Heart left ventricle (tissue), 16 donors: ENCODE results near the gene PANX2. TPM values are rescaled to one million over a fixed set of nuclear protein-coding genes. Genes with fewer than 3 reads are reported as not detected.

Experiments used
- ATAC-seq, 4 donors: fragments of 200-7000 bp; cut with Tn5 transposase; one replicate each; pipeline ENCODE4 v1.9.1; 2020 to 2022; ENCODE audit warnings: moderate library complexity in 4 of 4, mild to moderate bottlenecking in 3 of 4, moderate number of reproducible peaks in 1 of 4
- DNase-seq, 5 donors: peaks; one replicate each; pipeline ENCODE4 v3.0.0-alpha.2; 2020
- H3K27ac ChIP-seq, 12 donors: fragments of 200-600 bp; sonication (generic) in 4 of 12; one replicate each; pipeline versions ENCODE4 v1.5.0 to v1.8.0; 2016 to 2022; ENCODE audit warnings: mild to moderate bottlenecking in 2 of 12
- H3K27me3 ChIP-seq, 9 donors: fragments of 200-600 bp; sonication (generic) in 2 of 9; one replicate each; pipeline versions ENCODE4 v1.5.1 to v1.8.0; 2016 to 2022; ENCODE audit warnings: mild to moderate bottlenecking in 3 of 9
- H3K36me3 ChIP-seq, 9 donors: fragments of 200-600 bp; sonication (generic) in 2 of 9; one replicate each; pipeline versions ENCODE4 v1.5.0 to v1.8.0; 2018 to 2022; ENCODE audit warnings: mild to moderate bottlenecking in 2 of 9
- H3K4me1 ChIP-seq, 12 donors: fragments of 200-600 bp; sonication (generic) in 4 of 12; one replicate each; pipeline versions ENCODE4 v1.5.0 to v1.8.0; 2016 to 2022; ENCODE audit warnings: mild to moderate bottlenecking in 3 of 12
- H3K4me3 ChIP-seq, 12 donors: fragments of 200-600 bp; sonication (generic) in 4 of 12; one replicate each; pipeline versions ENCODE4 v1.5.0 to v1.8.0; 2017 to 2022; ENCODE audit warnings: mild to moderate bottlenecking in 9 of 12, moderate library complexity in 4 of 12
- H3K9me3 ChIP-seq, 12 donors: fragments of 200-600 bp; sonication (generic) in 4 of 12; one replicate each; pipeline versions ENCODE4 v1.5.0 to v1.8.0; 2016 to 2022; ENCODE audit warnings: mild to moderate bottlenecking in 1 of 12
- POLR2A ChIP-seq, 2 donors: fragments of 450-650 bp; IDR thresholded peaks; one replicate each; pipeline ENCODE4 v1.6.1; 2017; ENCODE audit warnings: antibody characterized with exemption in 2 of 2, mild to moderate bottlenecking in 2 of 2, moderate library complexity in 2 of 2
- WGBS, 4 donors: extraction: QIAGEN DNeasy Blood & Tissue Kit in 2 of 4; methylation state at CpG; one replicate each; pipeline versions ENCODE4 v1.1.5 to v1.1.7; 2013 to 2018; 5-methylcytosine and 5-hydroxymethylcytosine counted together
- intact Hi-C, 10 donors: fragments of 100-400 bp; cut with DNase I; formaldehyde crosslinking; loops; one replicate each; pipeline versions ENCODE4 v1.11.1 to v1.14.2; 2022
- long read RNA-seq, 3 donors: library from polyadenylated mRNA; unstranded; transcript quantifications; one replicate each; pipeline ENCODE4 v2.0.0, GENCODE V29; 2020 to 2021
- polyA plus RNA-seq, 2 donors: library from polyadenylated mRNA; stranded (reverse); fragments of 200-250 nt; gene quantifications; one replicate each; pipeline ENCODE4 v1.2.3, GENCODE V29; 2013
- total RNA-seq, 9 donors: library from RNA; depleted of rRNA in 2 of 9; stranded (reverse); fragments of >200 nt in 2 of 9; fragmentation: NEBNext Ultra II Directional in 3 of 9; extraction: Animal tissue kit (Norgen Biotek cat#: 25700) in 3 of 9; gene quantifications; one replicate each; pipeline versions ENCODE4 v1.1.0 to v1.2.4, GENCODE V29; 2016 to 2023
- TF ChIP-seq, protein P1 (sequence below), 12 donors: fragments of 200-600 bp; sonication (generic) in 4 of 12; IDR thresholded peaks; one replicate each; pipeline versions ENCODE4 v1.5.0 to v1.8.0; 2018 to 2022; ENCODE audit warnings: antibody characterized with exemption in 12 of 12, mild to moderate bottlenecking in 5 of 12
- donor health status: ischemic (EF 13 %, LVEDD 7.1; RV severe dilation, severe dysfunction).
- donor health status: healthy with polysubstance abuse.
- donor health status: DM: no; HTN: yes; CAD: no.
- donor health status: DM: no; HTN: no; CAD: no.
- donor health status: ischemic (EF 25% LVEDD 6.9; RV normal size, moderate dysfunction).
- donor health status: ischemic (EF 25% LVEDD 5.7; RV mildly dilated, moderate dysfunction).
- donor health status: healthy.
- donor health status: DM: yes; HTN: yes; CAD: no.
- donor health status: ischemic (EF 35%, LVEDD 5.7; RV mildly dilated, moderate dysfunction).
- donor health status: nonischemic (EF 11% LVEDD 7.7; RV severe dilation, severe dysfunction).
- donor health status: DM: yes; HTN: yes; CAD: no.
- donor health status: PGD.
- donor health status: ischemic (EF 29% LVEDD 5.4; RV normal size, mild dysfunction).
- donor health status: nonischemic (EF 23%, LVEDD 6.1; RV moderate dilation, normal function).

The PANX2 gene, protein sequence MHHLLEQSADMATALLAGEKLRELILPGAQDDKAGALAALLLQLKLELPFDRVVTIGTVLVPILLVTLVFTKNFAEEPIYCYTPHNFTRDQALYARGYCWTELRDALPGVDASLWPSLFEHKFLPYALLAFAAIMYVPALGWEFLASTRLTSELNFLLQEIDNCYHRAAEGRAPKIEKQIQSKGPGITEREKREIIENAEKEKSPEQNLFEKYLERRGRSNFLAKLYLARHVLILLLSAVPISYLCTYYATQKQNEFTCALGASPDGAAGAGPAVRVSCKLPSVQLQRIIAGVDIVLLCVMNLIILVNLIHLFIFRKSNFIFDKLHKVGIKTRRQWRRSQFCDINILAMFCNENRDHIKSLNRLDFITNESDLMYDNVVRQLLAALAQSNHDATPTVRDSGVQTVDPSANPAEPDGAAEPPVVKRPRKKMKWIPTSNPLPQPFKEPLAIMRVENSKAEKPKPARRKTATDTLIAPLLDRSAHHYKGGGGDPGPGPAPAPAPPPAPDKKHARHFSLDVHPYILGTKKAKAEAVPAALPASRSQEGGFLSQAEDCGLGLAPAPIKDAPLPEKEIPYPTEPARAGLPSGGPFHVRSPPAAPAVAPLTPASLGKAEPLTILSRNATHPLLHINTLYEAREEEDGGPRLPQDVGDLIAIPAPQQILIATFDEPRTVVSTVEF
- total RNA-seq (under 1 TPM in 5 of 9 donors, not detected in 4; 0.08 to 0.77 (median 0.56) TPM), polyA plus RNA-seq (under 1 TPM in 1 of 2 donors, not detected in 1; 0.08 TPM)
- long read RNA-seq, donor 1 = 0 reads
- long read RNA-seq, donor 2 = 0 reads
- long read RNA-seq, donor 3 = 0 reads

DNA sequence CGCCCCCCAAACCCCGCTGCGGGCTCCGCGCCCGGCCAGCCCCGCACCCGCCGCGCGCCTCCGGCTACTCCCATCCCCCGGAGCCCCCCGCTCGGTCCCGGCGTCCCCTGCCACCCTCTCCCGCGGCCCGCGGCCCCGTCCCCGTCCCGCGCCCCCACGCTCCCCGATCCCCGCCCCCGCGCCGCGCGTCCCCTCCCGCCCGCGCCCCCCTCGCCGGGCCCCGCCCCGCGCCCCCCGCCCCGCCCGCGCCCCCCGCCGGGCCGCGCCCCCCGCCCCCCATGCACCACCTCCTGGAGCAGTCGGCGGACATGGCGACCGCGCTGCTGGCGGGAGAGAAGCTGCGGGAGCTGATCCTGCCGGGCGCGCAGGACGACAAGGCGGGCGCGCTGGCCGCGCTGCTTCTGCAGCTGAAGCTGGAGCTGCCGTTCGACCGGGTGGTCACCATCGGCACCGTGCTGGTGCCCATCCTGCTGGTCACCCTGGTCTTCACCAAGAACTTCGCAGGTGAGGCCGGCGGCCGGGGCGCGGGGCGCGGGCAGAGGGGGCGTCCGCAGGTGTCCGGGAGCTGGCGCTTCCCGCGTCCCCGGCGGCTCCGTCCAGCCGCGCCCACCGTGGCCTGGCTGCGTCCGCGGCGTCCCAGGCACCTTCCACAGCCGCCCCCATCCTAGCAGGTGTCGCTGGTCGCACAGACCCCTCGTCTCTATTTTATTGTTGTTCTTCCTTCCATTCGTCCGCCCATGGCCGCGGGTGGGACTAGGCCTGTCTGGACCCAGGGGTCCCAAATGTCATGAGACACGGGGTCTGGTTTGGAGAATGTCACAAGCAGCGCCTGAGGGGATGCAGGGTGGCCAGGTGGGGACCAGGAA lies at the start of gene PANX2:
PANX2 (plus strand) TSS at position 279 of the 866 bp plus-strand sequence; CDS start at position 279, 0 bp downstream.
- peaks cover 0 to 18% (median 0%) of the 10 kb centered on the region in 12 donors for H3K4me1 ChIP-seq
- peak in 2 of 5 donors; percentile 24 to 57 for DNase-seq
- intact Hi-C loops = no loop called here
- TF ChIP-seq POLR2A (IDR thresholded peaks at IDR 0.05) = no peak
- TF ChIP-seq, protein P1, sequence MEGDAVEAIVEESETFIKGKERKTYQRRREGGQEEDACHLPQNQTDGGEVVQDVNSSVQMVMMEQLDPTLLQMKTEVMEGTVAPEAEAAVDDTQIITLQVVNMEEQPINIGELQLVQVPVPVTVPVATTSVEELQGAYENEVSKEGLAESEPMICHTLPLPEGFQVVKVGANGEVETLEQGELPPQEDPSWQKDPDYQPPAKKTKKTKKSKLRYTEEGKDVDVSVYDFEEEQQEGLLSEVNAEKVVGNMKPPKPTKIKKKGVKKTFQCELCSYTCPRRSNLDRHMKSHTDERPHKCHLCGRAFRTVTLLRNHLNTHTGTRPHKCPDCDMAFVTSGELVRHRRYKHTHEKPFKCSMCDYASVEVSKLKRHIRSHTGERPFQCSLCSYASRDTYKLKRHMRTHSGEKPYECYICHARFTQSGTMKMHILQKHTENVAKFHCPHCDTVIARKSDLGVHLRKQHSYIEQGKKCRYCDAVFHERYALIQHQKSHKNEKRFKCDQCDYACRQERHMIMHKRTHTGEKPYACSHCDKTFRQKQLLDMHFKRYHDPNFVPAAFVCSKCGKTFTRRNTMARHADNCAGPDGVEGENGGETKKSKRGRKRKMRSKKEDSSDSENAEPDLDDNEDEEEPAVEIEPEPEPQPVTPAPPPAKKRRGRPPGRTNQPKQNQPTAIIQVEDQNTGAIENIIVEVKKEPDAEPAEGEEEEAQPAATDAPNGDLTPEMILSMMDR (IDR thresholded peaks at IDR 0.05) = no peak
- ATAC-seq = no peak
- H3K9me3 ChIP-seq = no peaks in the 10 kb centered on the region
- peaks cover 10 to 47% (median 20%) of the 10 kb centered on the region in 9 donors for H3K27me3 ChIP-seq
- H3K27ac ChIP-seq = no peak within 1 kb of the TSS
- WGBS, 4 donors = 5 to 14% (median 7%) methylated on average over 27 to 99 of the region's 105 CpGs
- H3K4me3 ChIP-seq = peak within 1 kb of the TSS in 9 of 12 donors; percentile 30 to 60 (median 51)
- H3K36me3 ChIP-seq = no peaks in the 10 kb centered on the region

DNA sequence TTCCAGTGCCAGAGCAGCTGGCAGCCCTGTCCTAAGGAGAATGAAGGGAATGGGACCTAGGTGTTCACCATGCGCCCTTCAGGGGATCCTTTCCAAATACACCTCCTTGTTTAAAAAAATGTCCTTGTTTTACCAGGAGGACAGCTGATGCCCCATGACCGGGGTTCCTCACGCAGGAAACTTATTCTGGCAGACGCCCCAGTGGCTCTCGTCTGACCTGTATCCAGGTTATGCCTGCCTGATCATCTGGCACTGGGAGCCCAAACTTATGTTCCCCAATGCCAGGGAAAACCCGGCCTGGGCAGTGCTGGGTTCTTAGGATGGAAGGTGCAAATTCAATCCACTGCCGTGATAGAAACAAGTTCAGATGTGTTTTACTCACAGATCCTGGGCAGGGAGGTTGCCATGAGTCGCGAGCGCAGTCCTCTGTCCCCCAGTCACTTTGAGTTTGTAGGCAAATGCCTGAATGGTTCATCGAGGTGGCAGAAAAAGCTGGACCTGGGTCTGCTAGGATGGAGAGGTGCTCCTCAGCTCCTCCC lies 49.3 kb upstream of the PANX2 start:
- peaks cover 0 to 25% (median 10%) of the 10 kb centered on the region in 12 donors for H3K9me3 ChIP-seq
- intact Hi-C loops = no loop called here
- H3K4me3 ChIP-seq = no peak overlapping the region
- H3K27ac ChIP-seq = peak overlapping the region in 2 of 12 donors; percentile 50 to 54
- DNase-seq (no peak), ATAC-seq (no peak)
- TF ChIP-seq, protein P1 (IDR thresholded peaks at IDR 0.05) = no peak
- no peak for TF ChIP-seq POLR2A (IDR thresholded peaks at IDR 0.05)
- H3K27me3 ChIP-seq = peaks cover 0 to 8% (median 0%) of the 10 kb centered on the region in 9 donors
- no peaks in the 10 kb centered on the region for H3K36me3 ChIP-seq
- H3K4me1 ChIP-seq = peaks cover 0 to 21% (median 4%) of the 10 kb centered on the region in 12 donors
- 82 to 84% (median 83%) methylated on average over 11 of the region's 11 CpGs for WGBS, 4 donors

DNA sequence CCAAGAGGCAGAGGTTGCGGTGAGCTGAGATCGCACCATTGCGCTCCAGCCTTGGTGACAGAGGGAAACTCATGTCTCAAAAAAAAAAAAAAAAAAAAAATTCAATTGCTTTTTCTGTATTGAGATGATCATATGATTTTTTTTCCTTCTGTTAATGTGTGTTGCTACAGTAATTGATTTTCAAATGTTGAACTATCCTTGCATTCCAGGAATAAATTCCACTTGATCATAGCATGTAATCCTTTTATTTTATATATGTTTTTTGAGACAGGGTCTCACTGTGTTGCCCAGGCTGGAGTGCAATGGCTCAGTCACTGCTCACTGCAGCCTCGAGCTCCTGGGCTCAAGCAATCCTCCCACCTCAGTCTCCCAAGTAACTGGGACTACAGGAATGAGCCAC lies 47.4 kb upstream of the PANX2 start:
- ATAC-seq (no peak), DNase-seq (no peak)
- no peaks in the 10 kb centered on the region for H3K36me3 ChIP-seq
- intact Hi-C loops = no loop called here
- H3K4me3 ChIP-seq = no peak overlapping the region
- 83 to 95% (median 90%) methylated on average over 4 of the region's 4 CpGs for WGBS, 4 donors
- TF ChIP-seq, protein P1 (IDR thresholded peaks at IDR 0.05) = no peak
- TF ChIP-seq POLR2A (IDR thresholded peaks at IDR 0.05) = no peak
- peaks cover 0 to 21% (median 4%) of the 10 kb centered on the region in 12 donors for H3K4me1 ChIP-seq
- H3K27me3 ChIP-seq = peaks cover 0 to 8% (median 0%) of the 10 kb centered on the region in 9 donors
- no peak overlapping the region for H3K27ac ChIP-seq
- H3K9me3 ChIP-seq = peaks cover 0 to 25% (median 10%) of the 10 kb centered on the region in 12 donors
